Adrenal gland (tissue), 5 donors: ENCODE data around the gene BCORL1.

Experiments
- POLR2A ChIP-seq, 2 donors: fragments of 450-650 bp; IDR thresholded peaks; one replicate each; pipeline ENCODE4 v1.6.1; 2017; ENCODE audit warnings: antibody characterized with exemption in 2 of 2, mild to moderate bottlenecking in 2 of 2, moderate library complexity in 1 of 2
- TF ChIP-seq, protein P1 (sequence below), 6 experiments: fragments of 450-650 bp in 4 of 6; fragments of 200-600 bp in 2 of 6; sonication (generic) in 1 of 6; IDR thresholded peaks; 1 replicate in 5 of 6; 2 replicates in 1 of 6; pipeline versions ENCODE4 v1.5.1 to v1.8.0; 2016 to 2021; ENCODE audit warnings: antibody characterized with exemption in 6 of 6, mild to moderate bottlenecking in 2 of 6, moderate library complexity in 1 of 6
- donor health status: DM: no; HTN: no; CAD: no.

DNA sequence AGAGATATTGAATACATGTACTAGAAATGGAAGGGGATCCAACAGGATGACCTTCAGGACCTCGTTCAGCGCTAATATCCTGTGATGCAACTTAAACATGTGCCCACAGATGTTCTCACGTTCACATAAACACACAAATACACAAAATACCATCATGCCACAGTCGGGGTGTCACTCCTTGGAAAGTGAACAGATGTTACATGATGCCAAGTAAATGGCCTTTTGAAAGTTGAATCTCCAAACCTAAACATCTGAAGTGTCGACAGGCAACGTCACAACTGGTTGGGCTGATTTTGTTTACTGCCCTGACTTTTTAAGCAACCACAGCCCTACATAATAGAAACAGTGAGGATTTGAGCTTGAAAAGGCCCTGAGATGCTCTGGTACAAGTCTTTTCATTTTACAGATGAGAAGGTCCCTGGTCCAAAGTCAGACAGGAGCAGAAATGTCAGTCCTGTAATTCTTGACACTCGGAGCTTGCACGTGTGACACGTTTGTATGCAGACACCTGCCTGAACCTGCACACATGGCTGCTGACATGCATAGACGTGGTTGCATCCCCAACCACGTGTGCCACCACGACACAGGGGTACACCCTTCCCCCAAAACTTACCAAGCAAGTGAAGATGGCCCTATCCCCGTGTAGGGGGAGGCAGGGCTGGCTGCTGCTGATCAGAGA, 23.5 kb upstream of the BCORL1 start:
- TF ChIP-seq, protein P1, sequence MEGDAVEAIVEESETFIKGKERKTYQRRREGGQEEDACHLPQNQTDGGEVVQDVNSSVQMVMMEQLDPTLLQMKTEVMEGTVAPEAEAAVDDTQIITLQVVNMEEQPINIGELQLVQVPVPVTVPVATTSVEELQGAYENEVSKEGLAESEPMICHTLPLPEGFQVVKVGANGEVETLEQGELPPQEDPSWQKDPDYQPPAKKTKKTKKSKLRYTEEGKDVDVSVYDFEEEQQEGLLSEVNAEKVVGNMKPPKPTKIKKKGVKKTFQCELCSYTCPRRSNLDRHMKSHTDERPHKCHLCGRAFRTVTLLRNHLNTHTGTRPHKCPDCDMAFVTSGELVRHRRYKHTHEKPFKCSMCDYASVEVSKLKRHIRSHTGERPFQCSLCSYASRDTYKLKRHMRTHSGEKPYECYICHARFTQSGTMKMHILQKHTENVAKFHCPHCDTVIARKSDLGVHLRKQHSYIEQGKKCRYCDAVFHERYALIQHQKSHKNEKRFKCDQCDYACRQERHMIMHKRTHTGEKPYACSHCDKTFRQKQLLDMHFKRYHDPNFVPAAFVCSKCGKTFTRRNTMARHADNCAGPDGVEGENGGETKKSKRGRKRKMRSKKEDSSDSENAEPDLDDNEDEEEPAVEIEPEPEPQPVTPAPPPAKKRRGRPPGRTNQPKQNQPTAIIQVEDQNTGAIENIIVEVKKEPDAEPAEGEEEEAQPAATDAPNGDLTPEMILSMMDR (IDR thresholded peaks at IDR 0.05), result no peak
- no peak for TF ChIP-seq POLR2A (IDR thresholded peaks at IDR 0.05)
